ENCODE data around the gene EEF2K.
A peak's percentile ranks its signal among the peaks of the same experiment; 100 is the strongest.
"Not testable (repeated sequence)": the region's sequence is repeated elsewhere in the genome, so short reads cannot be mapped to it uniquely, and the experiment has no call there.

Gene EEF2K

GRCh38 chr16:22296225-22297113 lies 90.4 kb downstream of the EEF2K start:
- no peak for DNase-seq (ENCODE audit: low spot score)

GRCh38 chr16:22297114-22297870 lies 91.2 kb downstream of the EEF2K start, which contains the start of gene POLR3E:
TSS of gene POLR3E (plus strand) at chr16:22297409. CDS start at chr16:22302969, 5,560 bp downstream.
- DNase-seq (ENCODE audit: low spot score) = peak; percentile 98

GRCh38 chr16:22297871-22298733 lies 92.0 kb downstream of the EEF2K start:
- peak; percentile 84 for DNase-seq (ENCODE audit: low spot score)

- DNase-seq (ENCODE audit: low spot score) = no peak
Observed at GRCh38 chr16:22299036-22299435, 93.0 kb downstream of the EEF2K start.

GRCh38 chr16:22300427-22301071 lies 94.5 kb downstream of the EEF2K start:
- peak; percentile 88 for DNase-seq (ENCODE audit: low spot score)

DNA sequence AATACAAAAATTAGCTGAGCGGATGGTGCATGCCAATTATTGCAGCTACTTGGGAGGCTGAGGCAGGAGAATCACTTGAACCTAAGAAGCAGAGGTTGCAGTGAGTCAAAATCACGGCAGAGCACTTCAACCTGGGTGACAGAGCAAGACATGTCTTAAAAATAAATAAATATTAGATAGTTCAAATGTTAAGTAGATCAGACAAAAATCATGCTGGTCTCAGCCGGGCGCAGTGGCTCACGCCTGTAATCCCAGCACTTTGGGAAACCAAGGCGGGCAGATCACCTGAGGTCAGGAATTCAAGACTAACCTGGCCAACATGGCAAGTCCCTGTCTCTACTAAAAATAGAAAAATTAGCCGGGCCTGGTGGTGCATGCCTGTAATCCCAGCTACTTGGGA lies 95.3 kb downstream of the EEF2K start:
- not testable (repeated sequence) for DNase-seq (ENCODE audit: low spot score)

DNA sequence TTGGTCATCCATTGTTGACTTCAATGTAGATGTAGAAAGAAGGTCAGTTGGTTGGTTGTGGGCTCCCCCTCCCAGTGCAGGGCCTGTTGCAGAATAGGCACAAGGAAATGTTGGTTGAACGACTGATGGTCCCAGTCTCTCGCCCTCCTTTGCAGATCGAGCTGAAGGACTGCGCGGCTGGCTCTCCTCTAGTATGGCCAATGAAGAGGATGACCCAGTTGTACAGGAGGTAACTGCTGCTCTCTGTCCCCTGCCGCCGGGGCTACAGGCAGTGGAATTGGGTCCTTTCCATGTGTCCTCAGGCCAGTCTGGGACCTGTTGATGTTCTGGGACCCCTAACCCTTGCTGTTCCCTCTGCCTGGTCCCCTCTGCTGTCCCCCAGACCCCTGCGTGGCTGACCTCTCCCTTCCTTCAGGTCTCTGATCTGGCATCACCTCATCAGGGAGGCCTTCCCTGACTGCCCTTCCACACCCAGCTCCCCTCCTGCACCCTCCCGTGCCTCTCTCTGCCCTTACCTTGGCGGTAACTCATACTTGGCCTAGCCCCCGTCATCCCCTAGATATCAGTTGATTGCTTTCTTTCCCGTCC lies 96.8 kb downstream of the EEF2K start:
- no peak for DNase-seq (ENCODE audit: low spot score)

- no peak for DNase-seq (ENCODE audit: low spot score)
Observed at GRCh38 chr16:22304411-22304810, 98.3 kb downstream of the EEF2K start.

- no peak for DNase-seq (ENCODE audit: low spot score)
Observed at GRCh38 chr16:22306788-22307187, 100.7 kb downstream of the EEF2K start.

GRCh38 chr16:22307838-22308237 lies 101.8 kb downstream of the EEF2K start:
- DNase-seq (ENCODE audit: low spot score) = no peak

DNA sequence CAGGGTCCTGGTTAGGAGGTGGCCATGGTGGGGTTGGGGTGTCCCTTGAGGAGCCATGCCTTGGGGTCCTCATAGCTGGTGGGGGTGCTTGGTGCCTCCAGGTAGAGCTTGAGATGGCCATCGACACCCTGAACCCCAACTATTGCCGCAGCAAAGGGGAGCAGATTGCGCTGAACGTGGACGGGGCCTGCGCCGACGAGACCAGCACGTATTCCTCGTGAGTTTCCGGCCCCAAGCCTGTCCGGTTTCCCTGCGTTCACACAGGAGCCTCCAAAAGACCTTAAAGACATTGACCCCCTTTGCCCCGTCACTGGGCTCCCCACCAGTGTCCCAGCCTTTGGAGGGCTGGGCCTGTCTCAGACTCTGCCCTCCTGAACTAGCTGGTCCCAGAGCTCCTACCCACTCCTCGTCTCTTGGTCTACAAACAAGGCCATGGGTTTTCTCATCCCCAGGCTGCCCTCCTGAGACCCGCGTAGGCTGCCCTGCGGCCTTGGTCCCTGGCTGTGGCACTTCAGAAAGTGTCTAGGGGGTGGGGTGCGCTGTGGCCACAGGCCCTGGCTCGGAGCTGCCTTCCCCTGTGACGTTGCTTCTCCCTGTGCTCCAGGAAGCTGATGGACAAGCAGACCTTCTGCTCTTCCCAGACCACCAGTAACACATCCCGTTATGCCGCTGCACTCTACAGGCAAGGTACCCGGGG lies 102.9 kb downstream of the EEF2K start:
- DNase-seq (ENCODE audit: low spot score) = no peak

GRCh38 chr16:22311520-22311919 lies 105.4 kb downstream of the EEF2K start:
- DNase-seq (ENCODE audit: low spot score) = no peak

DNA sequence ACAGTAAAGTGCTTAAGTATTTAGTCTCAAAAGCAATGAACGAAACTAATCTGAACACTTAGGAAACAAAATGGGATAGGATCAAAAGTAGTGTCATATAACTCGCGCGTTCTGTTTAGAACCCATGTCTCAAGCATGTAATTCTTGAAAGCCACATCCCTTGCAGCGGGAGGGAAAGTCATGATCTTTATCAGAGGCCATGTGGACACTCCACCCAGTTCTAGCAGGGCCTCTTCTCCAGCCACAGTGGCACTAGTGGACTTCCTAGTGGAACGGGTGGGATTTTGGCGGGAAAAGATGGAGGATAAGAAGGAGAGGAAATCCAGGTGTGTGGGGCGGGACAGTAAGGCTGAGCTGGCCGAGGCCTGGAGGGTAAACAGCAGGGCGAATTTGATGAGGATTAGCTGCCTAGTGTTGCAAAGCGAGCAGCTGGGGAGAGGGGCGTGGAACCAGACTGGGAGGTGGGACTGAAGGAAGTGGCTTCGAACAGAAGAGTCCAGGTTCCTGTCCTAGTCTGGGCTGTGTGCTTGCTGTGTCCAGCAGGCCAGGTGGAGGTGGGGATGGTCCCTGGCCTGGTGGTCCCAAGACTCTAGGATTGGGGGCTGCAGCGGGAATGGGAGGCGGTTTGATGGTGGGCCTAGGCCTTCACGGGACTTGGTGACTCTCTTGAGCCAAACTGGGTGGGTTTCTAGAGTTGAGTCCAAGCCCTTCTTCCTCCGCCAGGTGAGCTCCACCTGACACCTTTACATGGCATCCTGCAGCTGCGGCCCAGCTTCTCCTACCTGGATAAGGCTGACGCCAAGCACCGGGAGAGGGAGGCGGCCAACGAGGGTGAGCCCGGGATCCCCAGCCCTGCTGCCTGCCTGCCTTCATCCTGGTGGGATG lies 107.1 kb downstream of the EEF2K start:
- no peak for DNase-seq (ENCODE audit: low spot score)

- no peak for DNase-seq (ENCODE audit: low spot score)
Observed at GRCh38 chr16:22313876-22314470, 107.9 kb downstream of the EEF2K start.

DNA sequence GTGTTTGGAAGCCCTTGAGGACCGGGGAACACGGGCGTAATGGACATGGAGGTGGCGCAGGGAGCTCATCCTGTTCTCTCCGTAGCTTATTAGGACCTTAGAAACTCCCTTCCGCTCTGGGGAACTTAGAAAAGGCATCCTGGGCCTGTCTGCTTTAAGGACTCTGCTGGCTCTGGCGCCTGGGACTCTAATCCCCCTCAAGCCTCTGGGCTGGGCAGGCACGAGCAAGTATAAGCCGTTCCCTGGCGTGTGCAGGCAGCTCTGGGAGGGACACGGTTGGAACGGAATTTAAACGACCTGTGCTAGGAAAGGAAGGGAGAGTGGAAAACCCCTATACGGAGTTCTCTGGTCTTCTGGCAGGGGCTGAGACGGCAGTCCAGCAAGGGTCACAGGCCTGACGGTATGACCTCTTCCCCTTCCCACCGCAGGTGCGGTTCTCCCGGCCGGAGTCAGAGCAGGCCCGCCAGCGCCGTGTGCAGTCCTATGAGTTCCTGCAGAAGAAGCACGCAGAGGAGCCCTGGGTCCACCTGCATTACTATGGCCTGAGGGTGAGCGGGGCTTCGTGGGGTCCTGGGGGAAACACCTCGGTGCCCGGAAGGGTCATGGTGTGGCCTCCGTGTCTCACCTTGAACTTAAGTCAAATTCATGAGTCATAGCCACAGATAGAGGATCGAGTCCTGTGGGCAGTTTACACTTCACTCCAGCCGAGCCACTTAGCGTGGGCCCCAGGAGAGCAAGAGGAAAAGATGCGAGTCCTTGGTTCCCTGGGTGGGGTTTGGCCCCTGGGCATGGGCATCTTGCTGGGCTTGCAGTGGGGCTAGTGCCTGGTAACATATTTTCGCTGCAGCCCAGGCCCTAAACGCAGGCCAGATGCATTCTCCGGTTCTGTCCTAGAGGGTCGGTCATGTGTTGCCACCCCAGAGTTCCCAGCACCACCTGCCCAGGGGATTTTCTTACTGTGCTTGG lies 108.9 kb downstream of the EEF2K start:
- no peak for DNase-seq (ENCODE audit: low spot score)

GRCh38 chr16:22315979-22316378 lies 109.9 kb downstream of the EEF2K start:
- no peak for DNase-seq (ENCODE audit: low spot score)

DNA sequence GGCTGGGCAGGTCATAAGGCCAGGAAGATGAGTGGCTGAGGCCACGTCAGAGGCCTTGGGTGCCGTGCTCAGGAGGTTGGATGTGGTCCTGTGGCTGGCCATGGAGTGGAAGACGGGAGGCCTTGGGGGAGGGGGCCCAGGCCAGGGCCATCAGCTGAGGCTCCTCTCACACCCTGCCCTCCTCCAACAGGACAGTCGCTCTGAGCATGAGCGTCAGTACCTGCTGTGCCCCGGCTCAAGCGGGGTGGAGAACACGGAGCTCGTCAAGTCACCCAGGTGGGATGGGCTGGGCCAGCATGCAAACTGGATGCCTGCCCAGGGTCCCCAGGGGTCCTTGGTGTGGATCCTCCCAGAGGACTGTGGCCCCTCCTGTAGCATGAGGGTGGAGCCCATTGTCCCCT lies 110.3 kb downstream of the EEF2K start:
- DNase-seq (ENCODE audit: low spot score) = no peak

DNA sequence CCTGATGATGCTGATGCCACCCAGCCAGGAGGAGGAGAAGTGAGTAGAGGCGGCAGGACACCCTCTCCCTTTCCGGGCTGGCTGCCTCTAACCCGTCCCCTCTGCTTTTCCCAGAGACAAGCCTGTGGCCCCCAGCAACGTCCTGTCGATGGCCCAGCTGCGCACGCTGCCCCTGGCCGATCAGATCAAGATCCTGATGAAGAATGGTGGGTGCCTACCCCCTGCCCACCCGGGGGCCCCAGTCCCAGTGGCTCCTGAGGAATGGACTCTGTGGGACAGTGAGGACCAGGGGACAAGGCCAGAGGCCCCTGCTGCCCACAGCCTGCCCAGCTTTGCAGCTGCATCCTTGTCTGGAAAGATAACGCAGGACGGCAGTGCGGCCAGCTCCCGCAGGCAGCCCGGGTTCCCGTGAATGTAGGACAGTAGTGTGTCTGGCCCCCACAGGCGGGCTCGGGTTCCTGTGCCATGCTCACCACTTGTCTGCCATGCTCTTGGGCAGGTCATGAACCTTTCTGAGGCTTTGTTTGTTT lies 111.0 kb downstream of the EEF2K start:
- no peak for DNase-seq (ENCODE audit: low spot score)
